ENCODE data around the gene ARMH4. TPM values are rescaled to one million over a fixed set of nuclear protein-coding genes. Genes with fewer than 3 reads are reported as not detected.

ARMH4 gene
- total RNA-seq, 1 experiment from 2014 or later: 1.8 TPM

GRCh38 chr14:58138031-58138713 is 13.8 kb downstream of the ARMH4 start:
- no peaks in the 10 kb centered on the region for H3K4me1 ChIP-seq (ENCODE audit: control insufficient read depth, insufficient read depth, low read length)
- TF ChIP-seq CTCF (IDR thresholded peaks at IDR 0.05) (no peak), POLR2AphosphoS5 (IDR thresholded peaks at IDR 0.05; ENCODE audit: low read depth, low read length) (no peak), REST (IDR thresholded peaks at IDR 0.05; ENCODE audit: insufficient read depth in 1 of 2, low read depth in 2 of 2, low read length in 1 of 2) (no peak), SIN3A (IDR thresholded peaks at IDR 0.05; ENCODE audit: borderline replicate concordance, insufficient read depth, low read depth, low read length) (no peak), TCF7L2 (IDR thresholded peaks at IDR 0.05; ENCODE audit: low read depth, low read length) (no peak)
- no peaks in the 10 kb centered on the region for H3K36me3 ChIP-seq (ENCODE audit: control insufficient read depth, insufficient read depth, low read length)
- H3K9me3 ChIP-seq (ENCODE audit: control insufficient read depth, insufficient read depth, low read depth, low read length): no peaks in the 10 kb centered on the region
- intact Hi-C loops (cut with micrococcal nuclease; ENCODE audit: unreplicated experiment): no loop called here
- DNase-seq (ENCODE audit: low read depth, low spot score): no peak
- no peak for ATAC-seq
- no peak overlapping the region for H3K27ac ChIP-seq (ENCODE audit: low read length)
- BruUV-seq (replicated peaks): no TSS peak
- H3K27me3 ChIP-seq (ENCODE audit: control insufficient read depth, insufficient read depth, low read length): no peaks in the 10 kb centered on the region
- CTCF ChIA-PET: no interaction called here
- in situ Hi-C loops (cut with HindIII; ENCODE audit: low pct_unique_long_range_greater_than_20kb, low sequenced_read_pairs): no loop called here
- H3K4me3 ChIP-seq (ENCODE audit: low read depth in 2 of 2, low read length in 2 of 2): no peak overlapping the region
- POLR2A ChIA-PET: no interaction called here

GRCh38 chr14:58133739-58134138 is 18.3 kb downstream of the ARMH4 start:
- TF ChIP-seq REST (IDR thresholded peaks at IDR 0.05; ENCODE audit: insufficient read depth in 1 of 2, low read depth in 2 of 2, low read length in 1 of 2): no peak
- TF ChIP-seq SIN3A (IDR thresholded peaks at IDR 0.05; ENCODE audit: borderline replicate concordance, insufficient read depth, low read depth, low read length): no peak
- TF ChIP-seq POLR2AphosphoS5 (IDR thresholded peaks at IDR 0.05; ENCODE audit: low read depth, low read length): no peak
- TF ChIP-seq TCF7L2 (IDR thresholded peaks at IDR 0.05; ENCODE audit: low read depth, low read length): no peak
- TF ChIP-seq CTCF (IDR thresholded peaks at IDR 0.05): no peak
- Histone ChIP-seq H3K27ac (ENCODE audit: low read length) (no peak overlapping the region), H3K9me3 (ENCODE audit: control insufficient read depth, insufficient read depth, low read depth, low read length) (no peaks in the 10 kb centered on the region), H3K4me1 (ENCODE audit: control insufficient read depth, insufficient read depth, low read length) (no peaks in the 10 kb centered on the region), H3K36me3 (ENCODE audit: control insufficient read depth, insufficient read depth, low read length) (no peaks in the 10 kb centered on the region), H3K4me3 (ENCODE audit: low read depth in 2 of 2, low read length in 2 of 2) (no peak overlapping the region), H3K27me3 (ENCODE audit: control insufficient read depth, insufficient read depth, low read length) (no peaks in the 10 kb centered on the region)
- in situ Hi-C loops (cut with HindIII; ENCODE audit: low pct_unique_long_range_greater_than_20kb, low sequenced_read_pairs): no loop called here
- DNase-seq (ENCODE audit: low read depth, low spot score) (peak; percentile 46), ATAC-seq (peak; percentile 84; the same call in 1 of the 2 replicates)
- ChIA-PET POLR2A (no interaction called here), CTCF (interaction anchor here (0.6 to 0.7 kb wide), 2 partner anchors 24 to 802 kb away, joined by 3 read pairs; no protein-coding TSS in a partner anchor)
- no TSS peak for BruUV-seq (replicated peaks)
- intact Hi-C loops (cut with micrococcal nuclease; ENCODE audit: unreplicated experiment): no loop called here

Measured in Panc1 (cell line).